NOMO-1 treated with DMSO at 0.1 percent for 48 hours (cell line): Measurements from ENCODE around the gene IBTK.
"Not testable (repeated sequence)": the region's sequence is repeated elsewhere in the genome, so short reads cannot be mapped to it uniquely, and the experiment has no call there.

ENCODE experiments used
- DNase-seq: peaks from one replicate; lab custom pipeline; 2025; ENCODE audit not compliant: unreplicated experiment; lab: John Stamatoyannopoulos, UW

IBTK gene, protein sequence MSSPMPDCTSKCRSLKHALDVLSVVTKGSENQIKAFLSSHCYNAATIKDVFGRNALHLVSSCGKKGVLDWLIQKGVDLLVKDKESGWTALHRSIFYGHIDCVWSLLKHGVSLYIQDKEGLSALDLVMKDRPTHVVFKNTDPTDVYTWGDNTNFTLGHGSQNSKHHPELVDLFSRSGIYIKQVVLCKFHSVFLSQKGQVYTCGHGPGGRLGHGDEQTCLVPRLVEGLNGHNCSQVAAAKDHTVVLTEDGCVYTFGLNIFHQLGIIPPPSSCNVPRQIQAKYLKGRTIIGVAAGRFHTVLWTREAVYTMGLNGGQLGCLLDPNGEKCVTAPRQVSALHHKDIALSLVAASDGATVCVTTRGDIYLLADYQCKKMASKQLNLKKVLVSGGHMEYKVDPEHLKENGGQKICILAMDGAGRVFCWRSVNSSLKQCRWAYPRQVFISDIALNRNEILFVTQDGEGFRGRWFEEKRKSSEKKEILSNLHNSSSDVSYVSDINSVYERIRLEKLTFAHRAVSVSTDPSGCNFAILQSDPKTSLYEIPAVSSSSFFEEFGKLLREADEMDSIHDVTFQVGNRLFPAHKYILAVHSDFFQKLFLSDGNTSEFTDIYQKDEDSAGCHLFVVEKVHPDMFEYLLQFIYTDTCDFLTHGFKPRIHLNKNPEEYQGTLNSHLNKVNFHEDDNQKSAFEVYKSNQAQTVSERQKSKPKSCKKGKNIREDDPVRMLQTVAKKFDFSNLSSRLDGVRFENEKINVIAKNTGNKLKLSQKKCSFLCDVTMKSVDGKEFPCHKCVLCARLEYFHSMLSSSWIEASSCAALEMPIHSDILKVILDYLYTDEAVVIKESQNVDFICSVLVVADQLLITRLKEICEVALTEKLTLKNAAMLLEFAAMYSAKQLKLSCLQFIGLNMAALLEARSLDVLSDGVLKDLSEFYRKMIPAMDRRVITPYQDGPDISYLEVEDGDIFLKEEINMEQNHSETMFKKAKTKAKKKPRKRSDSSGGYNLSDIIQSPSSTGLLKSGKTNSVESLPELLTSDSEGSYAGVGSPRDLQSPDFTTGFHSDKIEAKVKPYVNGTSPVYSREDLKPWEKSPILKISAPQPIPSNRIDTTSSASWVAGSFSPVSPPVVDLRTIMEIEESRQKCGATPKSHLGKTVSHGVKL (N-terminal part only)

DNA sequence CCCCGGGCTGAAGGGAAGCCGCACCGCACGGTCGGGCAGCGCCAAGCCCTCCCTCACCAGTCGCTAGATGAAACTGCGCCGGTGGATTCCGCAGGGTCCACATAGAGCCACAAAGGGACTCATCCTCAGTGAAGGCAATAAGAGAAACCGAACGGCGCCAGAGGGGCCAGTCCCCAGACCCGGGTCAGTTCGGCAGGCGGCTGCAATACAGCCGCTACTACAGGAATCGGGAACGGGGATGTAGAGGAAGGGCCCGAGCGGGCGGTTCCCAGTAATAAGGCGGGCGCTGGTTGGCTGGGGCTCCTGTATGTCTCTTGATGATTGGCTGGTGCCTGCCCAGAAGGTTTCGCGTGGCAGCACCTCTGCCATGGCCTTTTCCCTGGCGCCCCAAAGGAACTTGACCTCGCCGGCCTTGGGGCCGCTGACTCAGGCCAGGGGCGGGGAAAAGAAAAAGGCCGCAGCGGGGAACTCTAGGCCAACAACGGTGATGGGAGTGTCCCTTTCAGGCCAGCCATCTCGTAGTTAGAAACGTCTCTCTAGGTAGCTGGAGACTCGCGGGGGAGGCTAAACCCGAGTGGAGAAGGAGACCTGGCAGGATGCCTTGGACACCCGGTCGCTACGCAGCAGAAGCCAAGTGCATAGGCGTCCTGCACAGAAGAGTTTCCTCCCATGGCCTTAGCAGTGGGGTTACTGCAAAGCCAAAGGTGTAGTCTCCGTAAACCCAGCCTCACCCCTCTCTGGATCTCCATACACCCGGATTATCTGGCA is at the start of gene IBTK:
IBTK (minus strand) TSS at position 240 of the 768 bp plus-strand sequence. CDS start 7,258 bp downstream, outside the sequence.
- peak; percentile 90 for DNase-seq

DNA sequence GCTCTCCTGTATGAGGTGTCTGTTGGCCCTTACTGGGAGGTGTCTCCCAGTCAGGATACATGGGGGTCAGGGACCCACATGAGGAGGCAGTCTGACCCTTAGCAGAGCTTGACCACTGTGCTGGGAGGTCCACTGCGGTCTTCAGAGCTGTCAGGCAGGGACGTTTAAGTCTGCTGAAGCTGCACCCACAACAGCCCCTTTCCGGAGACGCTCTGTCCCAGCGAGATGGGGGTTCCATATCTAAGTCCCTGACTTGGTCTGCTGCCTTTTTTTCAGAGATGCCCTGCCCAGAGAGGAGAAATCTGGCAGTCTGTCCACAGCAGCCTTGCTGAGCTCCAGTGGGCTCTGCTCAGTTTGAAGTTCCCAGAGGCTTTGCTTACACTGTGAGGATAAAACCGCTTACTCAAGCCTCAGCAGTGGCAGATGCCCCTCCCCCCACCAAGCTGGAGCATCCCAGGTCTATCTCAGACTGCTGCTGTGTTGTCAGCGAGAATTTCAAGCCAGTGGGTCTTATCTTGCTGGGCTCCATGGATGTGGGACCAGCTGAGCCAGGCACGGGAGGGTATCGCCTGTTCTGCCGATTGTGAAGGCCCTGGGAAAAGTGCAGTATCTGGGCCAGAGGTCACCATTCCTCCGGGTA is 36.3 kb upstream of the IBTK start:
- no peak for DNase-seq

DNA sequence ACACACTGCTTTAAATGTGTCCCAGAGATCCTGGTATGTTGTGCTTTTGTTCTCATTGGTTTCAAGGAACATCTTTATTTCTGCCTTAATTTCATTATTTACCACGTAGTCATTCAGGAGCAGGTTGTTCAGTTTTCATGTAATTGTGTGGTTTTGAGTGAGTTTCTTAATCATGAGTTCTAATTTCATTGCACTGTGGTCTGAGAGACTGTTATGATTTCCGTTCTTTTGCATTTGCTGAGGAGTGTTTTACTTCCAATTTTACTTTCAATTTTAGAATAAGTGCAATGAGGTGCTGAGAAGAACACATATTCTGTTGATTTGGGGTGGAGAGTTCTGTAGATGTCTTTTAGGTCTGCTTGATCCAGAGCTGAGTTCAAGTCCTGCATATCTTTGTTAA is 34.0 kb upstream of the IBTK start:
- peak; percentile 46 for DNase-seq

DNA sequence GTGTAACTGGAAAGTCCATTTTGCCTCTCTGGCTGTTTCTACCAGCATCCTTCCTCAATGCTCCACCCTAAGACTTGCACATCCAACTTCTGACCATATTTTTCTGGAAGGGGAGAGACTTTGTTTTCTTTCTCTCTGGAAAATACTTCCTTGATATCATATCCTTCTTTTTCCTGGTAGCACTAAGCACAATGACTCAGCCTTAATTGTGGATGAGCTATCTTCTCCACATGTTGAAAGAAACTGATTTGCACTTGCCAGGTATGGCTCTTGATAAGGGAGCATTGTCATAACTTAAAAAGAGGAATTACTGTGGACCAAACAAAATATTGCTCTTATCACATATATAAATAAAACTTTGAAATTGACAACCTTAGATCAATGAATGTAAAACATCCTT is 30.1 kb upstream of the IBTK start:
- no peak for DNase-seq

DNA sequence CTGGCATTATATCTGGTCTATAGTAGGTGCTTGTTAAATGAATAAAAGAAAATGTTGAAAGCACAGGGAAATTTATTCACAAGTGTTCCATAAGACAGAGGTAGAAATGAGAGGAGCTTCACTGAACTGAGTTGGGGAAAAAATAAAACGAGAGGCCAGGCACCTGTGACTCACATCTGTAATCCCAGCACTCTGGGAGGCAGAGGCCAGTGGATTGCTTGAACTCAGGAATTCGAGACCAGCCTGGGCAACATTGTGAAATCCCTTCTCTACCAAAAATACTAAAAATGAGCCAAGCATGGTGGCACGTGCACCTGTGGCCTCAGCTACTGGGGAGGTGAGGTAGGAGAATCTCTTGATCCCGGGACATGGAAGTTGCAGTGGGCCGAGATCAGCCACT is 28.1 kb upstream of the IBTK start:
- no peak for DNase-seq

DNA sequence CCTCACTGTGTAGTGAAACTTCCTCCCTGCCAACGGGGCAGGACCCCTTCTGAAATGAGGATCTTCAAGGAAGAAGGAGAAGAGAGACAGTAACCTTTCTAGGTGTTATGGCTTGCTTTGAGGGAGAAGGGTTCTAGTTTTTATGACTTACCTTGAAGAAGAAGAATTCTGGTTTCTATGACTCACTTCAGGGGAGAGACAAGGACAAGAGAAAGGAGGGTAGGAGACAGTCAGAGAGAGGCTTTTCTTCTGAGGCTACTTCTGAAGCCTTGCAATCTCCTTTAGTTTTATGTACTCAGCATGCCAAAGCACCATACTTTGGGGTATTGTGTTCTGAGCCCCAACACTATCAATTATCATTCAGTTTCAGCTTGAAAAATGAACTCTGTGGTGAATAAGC is 25.8 kb upstream of the IBTK start:
- no peak for DNase-seq

DNA sequence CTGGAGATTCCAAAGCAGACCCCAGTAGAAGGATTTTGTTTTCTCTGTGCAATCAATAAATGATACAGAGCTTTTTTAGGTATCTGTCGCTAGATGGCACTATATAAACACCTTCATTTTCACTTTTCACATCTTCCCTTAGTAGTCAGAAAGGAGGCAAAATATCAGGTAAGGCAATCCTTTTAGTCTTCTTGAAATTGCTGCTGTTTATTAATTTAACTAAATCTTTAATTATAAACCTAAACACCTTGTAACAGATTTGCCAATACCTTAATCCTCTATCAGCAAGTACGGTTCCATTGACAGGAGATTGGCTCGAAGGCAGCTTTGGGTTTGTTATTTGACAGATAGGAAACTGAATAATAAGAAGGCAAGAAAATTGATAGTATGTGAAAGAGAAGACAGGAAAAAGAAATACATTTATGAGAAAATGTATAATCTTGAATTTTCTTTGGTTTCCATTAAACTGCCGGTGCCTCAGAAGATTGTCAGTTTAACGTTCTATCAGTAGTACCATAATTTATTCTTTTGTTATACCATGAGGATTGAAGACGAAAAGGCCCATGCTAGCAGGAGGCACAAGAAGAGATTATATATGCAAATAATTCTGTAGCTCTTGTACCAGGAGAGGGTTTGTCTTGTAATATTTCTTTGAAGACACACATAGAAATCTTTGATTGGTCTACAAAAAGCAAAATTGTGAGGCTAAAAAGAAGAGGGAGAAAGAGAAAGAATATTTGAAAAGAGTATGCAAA is 23.5 kb upstream of the IBTK start:
- DNase-seq: peak; percentile 61

DNA sequence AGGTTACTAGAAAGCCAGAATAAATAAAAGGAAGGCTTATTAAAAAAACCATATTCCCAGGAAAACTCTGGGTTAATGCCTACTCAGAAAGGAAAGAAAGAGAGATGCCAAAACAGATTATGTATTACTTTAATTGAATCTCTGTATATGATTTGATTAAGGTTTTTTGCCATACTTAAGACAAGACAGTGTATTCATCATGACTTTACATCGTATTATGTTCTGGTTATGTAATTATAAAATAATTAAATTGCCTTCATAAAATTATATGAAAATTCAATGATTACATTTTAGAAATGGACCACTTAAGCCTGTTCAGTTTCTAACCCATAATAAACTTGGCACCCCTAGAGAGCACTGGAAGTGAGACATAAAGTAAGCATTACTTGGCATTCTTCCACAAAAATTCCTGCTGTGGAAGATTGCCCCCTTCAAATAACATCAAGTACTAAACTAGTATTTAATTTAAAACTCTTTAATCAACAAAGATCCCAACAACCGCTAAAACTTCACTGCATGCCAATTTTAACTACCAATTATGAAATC is 20.8 kb upstream of the IBTK start:
- no peak for DNase-seq

DNA sequence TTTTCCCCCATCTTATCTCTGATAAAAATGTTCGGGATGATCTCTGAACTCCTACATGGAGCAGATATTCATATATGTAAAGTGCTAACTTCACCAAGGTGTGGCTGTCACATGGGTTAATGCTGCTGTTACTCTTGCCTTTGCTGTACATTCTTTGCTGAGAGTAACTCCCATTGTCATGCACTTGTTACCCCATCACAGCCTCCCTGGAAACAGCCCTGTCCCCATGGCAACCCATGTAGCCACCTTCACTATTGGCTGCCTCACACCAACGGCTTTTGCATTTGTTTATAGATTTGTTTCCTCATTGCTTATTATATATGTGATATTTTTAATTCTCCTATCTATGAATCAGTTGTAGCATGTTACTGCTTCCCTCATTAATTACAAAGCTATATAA is 17.3 kb upstream of the IBTK start:
- no peak for DNase-seq

DNA sequence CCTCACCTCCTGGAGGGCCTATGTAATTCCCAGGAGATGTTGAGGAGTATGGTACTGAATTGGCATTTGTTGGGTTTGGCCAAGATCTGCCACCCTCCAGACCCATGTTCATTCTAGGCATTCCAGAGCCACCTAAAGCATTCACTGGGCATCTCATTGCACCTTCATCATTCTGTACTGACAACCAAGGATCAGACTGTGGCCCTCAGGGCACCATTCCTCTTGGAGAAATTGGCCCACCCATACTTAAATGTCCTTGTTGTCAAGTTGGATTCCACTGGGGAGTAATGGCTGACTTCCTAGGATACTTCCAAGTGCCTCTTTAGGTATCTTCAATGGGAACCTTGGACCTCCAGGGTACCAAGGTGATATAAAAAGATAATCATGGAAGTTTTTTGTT is 16.8 kb upstream of the IBTK start:
- no peak for DNase-seq

DNA sequence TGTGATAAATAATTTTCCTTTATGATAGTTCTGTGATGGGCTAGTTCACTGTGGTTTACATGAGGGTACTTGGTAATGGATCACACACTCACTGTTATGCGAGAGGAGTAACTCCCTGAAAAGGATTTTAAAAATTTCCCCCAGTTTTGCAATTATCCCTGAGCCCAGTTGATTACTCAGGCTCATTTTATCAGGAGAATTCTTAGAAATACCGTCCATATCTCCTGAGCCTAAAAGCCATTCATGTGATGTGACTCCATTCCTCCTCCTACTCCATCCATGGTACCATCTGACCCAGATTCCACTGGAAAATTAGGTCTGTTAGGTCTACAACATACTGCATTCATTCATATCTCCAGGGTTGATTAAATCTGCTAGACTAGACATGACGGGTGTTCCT is 16.4 kb upstream of the IBTK start:
- no peak for DNase-seq

DNA sequence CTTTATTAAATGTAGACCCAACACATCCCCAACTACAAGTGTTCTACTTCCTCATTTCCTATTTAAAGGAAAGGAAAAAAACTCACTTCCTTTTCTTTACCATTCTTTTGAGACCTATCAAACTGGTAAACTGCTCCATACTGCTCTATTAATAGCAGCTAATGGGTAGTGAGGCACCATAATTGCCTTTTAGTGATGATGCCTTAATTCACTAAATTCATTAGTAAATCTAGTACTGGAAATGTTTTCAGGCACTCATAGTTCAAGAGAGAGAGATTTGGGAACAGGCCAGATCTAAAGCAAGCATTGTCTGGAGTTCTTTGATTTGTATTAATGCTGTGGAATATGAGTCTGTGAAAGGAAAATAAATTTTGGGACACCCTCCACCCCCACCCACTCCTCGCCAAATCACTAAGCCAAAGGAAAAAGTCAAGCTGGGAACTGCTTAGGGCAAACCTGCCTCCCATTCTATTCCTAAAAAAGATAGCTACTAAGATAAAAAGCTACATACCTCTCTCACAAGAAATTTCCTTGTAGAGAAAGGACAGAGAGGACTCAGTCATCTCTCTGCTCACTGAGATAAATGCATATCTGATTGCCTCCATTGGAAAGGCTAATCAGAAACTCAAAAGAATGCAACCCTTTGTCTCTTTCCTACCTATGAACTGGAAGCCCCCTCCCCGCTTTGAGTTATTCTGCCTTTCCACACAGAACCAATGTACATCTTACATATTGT is 13.6 kb upstream of the IBTK start:
- peak; percentile 55 for DNase-seq

DNA sequence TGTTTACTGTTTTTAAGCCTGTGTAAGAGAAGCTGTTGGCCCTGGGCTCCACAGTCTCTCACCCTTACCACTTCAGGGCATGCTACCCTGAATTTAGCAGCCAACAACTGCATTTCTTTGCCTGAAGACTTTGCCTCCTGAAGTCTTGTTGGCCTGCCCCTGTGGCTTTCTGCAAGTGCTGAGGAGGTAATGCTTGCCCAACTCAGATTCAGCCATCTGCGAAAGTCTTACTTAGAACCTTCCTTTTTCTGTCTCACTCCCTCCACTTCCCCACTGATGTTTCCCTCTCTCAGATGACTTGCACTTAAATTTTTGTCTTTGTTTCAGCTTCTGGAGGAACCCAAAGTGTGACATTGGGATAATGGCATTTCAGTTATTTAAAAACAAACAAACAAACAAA is 11.8 kb upstream of the IBTK start:
- DNase-seq: peak; percentile 79

DNA sequence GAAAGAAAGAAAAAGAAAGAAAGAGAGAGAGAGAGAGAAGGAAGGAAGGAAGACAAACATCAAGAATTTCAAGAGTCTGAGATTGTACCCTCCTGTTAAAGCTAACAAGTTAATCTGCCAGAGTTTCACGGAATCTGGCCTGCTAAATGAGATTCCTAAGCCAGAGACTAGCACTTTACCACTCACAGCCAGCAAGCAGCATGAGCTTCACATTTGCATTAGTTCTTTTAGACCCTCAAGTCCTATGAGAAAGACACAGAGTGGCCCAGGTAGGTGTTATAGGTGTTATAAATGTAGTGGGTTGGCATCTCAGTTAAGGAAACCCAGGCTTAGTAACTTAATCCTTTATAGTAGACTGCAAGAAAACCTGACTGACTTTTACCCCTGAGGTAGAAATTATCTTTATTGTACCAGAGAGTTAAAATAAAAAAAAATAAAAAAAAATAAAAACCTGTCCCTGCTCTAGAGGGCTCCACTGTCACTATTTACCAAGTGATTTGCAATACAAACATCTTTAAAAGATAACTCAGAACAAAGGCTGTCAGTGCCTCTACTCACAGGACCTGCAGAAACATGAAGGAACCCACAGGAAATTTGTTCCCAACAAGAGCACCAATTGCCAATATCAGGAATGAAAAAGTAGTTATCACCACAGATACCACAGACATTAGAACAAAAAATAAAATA is 9.7 kb upstream of the IBTK start:
- no peak for DNase-seq

DNA sequence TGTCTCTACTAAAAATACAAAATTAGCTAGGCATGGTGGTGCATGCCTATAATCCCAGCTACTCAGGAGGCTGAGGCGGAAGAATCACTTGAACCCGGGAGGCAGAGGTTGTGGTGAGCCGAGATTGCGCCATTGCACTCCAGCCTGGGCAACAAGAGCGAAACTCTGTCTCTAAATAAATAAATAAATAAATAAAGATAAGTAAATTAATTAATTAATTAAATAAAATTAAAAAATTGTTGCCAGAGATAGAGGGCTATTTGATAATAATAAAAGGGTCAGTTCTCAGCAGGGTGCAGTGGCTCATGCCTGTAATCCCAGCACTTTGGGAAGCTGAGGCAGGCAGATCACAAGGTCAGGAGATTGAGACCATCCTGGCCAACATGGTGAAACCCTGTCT is 7.2 kb upstream of the IBTK start:
- DNase-seq: not testable (repeated sequence)

DNA sequence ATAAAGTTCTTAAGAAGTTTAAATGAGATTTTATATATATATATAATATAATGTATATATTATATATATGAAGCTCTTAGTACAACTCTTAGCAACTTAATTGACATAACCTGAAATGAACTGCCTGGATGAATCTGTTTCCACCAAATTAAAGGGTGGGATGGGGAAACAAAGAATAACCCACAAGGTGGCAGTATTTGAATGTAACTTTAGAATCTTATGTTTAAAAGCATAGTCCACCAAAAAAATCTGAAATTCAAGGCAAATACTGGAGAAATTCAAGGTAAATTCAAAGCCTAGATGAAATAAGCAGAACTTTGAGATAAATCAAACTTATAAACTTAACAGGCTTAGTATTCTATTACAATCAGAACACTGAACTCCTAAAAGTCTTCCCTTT is 4.4 kb upstream of the IBTK start:
- DNase-seq: peak; percentile 32

DNA sequence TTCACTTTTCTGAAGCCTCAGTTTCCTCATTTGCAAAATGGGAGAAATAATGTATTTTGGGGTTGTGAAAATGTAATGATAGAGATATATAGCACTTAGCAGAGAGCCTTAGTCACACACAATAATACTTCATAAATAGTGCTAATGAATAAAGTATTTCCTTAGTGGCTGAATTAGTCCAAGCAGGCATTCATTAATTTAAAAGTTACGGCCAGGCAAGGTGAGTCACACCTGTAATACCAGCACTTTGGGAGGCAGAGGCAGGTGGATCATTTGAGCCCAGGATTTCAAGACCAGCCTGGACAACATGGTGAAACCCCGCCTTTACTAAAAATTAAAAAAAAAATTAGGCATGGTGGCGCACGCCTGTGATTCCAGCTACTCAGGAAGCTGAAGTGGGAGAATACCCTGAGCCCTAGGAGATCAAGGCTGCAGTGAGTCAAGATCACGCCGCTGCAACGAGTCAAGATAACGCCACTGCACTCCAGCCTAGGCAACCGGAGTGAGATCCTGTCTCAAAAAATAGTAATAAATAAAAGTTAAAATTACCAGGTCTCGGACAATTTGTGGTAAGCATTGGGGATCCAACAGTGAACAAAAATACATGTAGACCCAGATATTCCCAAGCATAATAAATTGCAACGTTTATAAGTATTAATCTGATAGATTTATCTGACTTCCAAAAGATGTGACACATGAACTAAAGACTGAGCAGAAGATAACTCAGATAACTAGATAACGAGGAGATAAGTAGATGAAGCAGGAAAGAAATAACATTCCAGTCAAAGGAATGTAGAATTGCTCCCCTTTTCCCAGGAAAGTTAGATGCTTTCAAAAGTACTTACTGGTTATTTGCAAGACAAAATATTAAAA is 2.1 kb upstream of the IBTK start:
- no peak for DNase-seq
